GM23248 (cell line): Measurements from ENCODE around the gene BOLA2.
"Not testable (repeated sequence)": the region's sequence is repeated elsewhere in the genome, so short reads cannot be mapped to it uniquely, and the experiment has no call there.

Experiments used
- EZH2 ChIP-seq: fragments of 200-600 bp; sonication (generic); IDR thresholded peaks from 2 replicates; pipeline ENCODE4 v1.6.1; 2018; ENCODE audit warnings: antibody characterized with exemption, mild to moderate bottlenecking; ENCODE audit not compliant: insufficient read depth, poor library complexity, severe bottlenecking
- EZH2phosphoT487 ChIP-seq: fragments of 200-600 bp; sonication (generic); IDR thresholded peaks from 2 replicates; pipeline ENCODE4 v1.6.1; 2018; ENCODE audit warnings: antibody characterized with exemption, moderate library complexity, mild to moderate bottlenecking, low read depth; ENCODE audit not compliant: insufficient read depth

DNA sequence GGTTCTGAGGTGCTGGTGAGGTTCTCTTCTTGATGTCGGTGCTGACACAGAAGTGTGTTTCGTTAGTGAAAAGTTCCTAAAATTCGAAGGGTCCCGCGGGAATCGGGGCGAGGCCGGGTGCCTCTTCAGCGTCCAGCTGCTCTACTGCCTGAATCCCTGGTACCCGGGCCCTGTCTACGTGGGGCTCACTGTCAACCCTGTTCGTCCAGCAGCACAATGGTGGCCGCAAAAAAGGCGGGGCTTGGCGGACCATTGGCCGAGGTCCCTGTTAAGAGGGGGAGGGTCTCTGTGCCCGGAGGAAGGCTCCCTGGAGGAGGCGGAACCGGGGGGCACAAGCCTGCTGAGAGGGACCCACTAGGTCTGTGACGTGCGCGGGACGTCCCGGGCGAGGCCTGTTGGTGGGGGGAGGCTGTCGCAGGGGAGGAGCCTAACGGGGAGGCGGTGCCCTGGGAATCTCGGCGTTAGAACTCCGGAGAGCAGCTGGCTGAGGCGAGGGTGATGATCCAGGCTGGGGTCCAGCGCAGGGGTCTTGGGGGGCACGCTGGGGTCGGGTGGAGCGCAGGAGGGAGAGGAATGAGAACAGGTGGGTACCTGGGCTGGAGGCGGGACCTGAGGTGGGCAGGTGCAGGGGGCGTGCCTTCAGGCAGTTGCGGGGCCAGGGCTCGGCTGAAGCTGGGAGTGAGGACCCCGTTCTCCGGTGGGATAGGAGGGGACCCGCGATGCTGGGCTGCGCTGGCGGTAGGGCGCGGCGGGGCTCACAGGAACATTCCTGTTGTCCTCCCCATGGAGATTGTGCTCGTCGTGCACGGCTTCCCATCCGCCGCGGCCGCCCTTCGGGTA, 12.1 kb upstream of the BOLA2 start:
- TF ChIP-seq EZH2phosphoT487, EZH2: not testable (repeated sequence)
